Measurements from ENCODE around the gene TAF3. TPM values are rescaled to one million over a fixed set of nuclear protein-coding genes. Genes with fewer than 3 reads are reported as not detected.
A peak's percentile ranks its signal among the peaks of the same experiment; 100 is the strongest.

The TAF3 gene
- polyA plus RNA-seq, 3 donors = 1.6 to 3.9 (median 3.4) TPM

GRCh38 chr10:7950981-7951847, 132.9 kb downstream of the TAF3 start:
- WGBS (ENCODE audit: insufficient coverage) = 98% methylated on average over 5 of the region's 9 CpGs
- no peak overlapping the region for H3K27ac ChIP-seq (ENCODE audit: low read depth in 1 of 2, low read length in 2 of 2)
- peaks cover under 1 to 3% of the 10 kb centered on the region in 2 donors for H3K4me1 ChIP-seq (ENCODE audit: control insufficient read depth in 1 of 2, insufficient read depth in 2 of 2, low read length in 2 of 2)
- no peak for TF ChIP-seq CTCF (IDR thresholded peaks at IDR 0.05)
- H3K27me3 ChIP-seq (ENCODE audit: control insufficient read depth in 2 of 2, insufficient read depth in 2 of 2, low read length in 2 of 2) = no peaks in the 10 kb centered on the region
- peaks cover under 1 to 8% of the 10 kb centered on the region in 2 donors for H3K36me3 Mint-ChIP-seq
- no peak overlapping the region for H3K4me3 ChIP-seq (replicated peaks in 1 of 3; ENCODE audit: low read depth in 2 of 3, low read length in 3 of 3)
- H3K4me2 ChIP-seq (replicated peaks; ENCODE audit: extremely low read depth, low read length, poor library complexity, severe bottlenecking) = no peak overlapping the region
- no peak overlapping the region for H3K4me3 Mint-ChIP-seq
- H3K4me1 Mint-ChIP-seq = peaks cover 6% of the 10 kb centered on the region
- H3K9me3 Mint-ChIP-seq = peaks cover 0 to 3% (median 0%) of the 10 kb centered on the region in 7 donors
- intact Hi-C loops (cut with micrococcal nuclease) = no loop called here
- DNase-seq = no peak
- H3K27me3 Mint-ChIP-seq (ENCODE audit: low read depth in 3 of 3) = peaks cover 0 to 3% (median 2%) of the 10 kb centered on the region in 3 donors
- peaks cover 5% of the 10 kb centered on the region for H4K20me1 ChIP-seq (ENCODE audit: insufficient read depth, low read length)
- H3K36me3 ChIP-seq (replicated peaks in 1 of 2; ENCODE audit: control insufficient read depth in 1 of 2, insufficient read depth in 2 of 2, low read length in 2 of 2) = no peaks in the 10 kb centered on the region
- H2AFZ ChIP-seq (ENCODE audit: insufficient read depth, low read depth, low read length, poor library complexity, severe bottlenecking) = no peak overlapping the region
- H3K9me3 ChIP-seq (replicated peaks in 1 of 2; ENCODE audit: control insufficient read depth in 1 of 2, insufficient read depth in 1 of 2, low read length in 2 of 2) = no peaks in the 10 kb centered on the region
- peak overlapping the region in 1 of 7 donors; percentile 7 for H3K27ac Mint-ChIP-seq
- H3K79me2 ChIP-seq (ENCODE audit: insufficient read depth, low read length) = no peaks in the 10 kb centered on the region
- H3K9ac ChIP-seq (ENCODE audit: insufficient read depth, low read length, poor library complexity, severe bottlenecking) = no peak overlapping the region

GRCh38 chr10:7952266-7952665, 134.0 kb downstream of the TAF3 start:
- intact Hi-C loops (cut with micrococcal nuclease) = no loop called here
- H3K27me3 Mint-ChIP-seq (ENCODE audit: low read depth in 3 of 3) = peaks cover 0 to 2% (median 2%) of the 10 kb centered on the region in 3 donors
- H3K4me2 ChIP-seq (replicated peaks; ENCODE audit: extremely low read depth, low read length, poor library complexity, severe bottlenecking) = no peak overlapping the region
- H3K4me3 ChIP-seq (replicated peaks in 1 of 3; ENCODE audit: low read depth in 2 of 3, low read length in 3 of 3) = no peak overlapping the region
- no peak overlapping the region for H3K27ac ChIP-seq (ENCODE audit: low read depth in 1 of 2, low read length in 2 of 2)
- no CpG with 5 or more reads among the region's 3 CpGs for WGBS (ENCODE audit: insufficient coverage)
- no peaks in the 10 kb centered on the region for H3K27me3 ChIP-seq (ENCODE audit: control insufficient read depth in 2 of 2, insufficient read depth in 2 of 2, low read length in 2 of 2)
- H3K9ac ChIP-seq (ENCODE audit: insufficient read depth, low read length, poor library complexity, severe bottlenecking) = no peak overlapping the region
- TF ChIP-seq CTCF (IDR thresholded peaks at IDR 0.05) = no peak
- H3K36me3 ChIP-seq (replicated peaks in 1 of 2; ENCODE audit: control insufficient read depth in 1 of 2, insufficient read depth in 2 of 2, low read length in 2 of 2) = no peaks in the 10 kb centered on the region
- DNase-seq = no peak
- H3K4me1 ChIP-seq (ENCODE audit: control insufficient read depth in 1 of 2, insufficient read depth in 2 of 2, low read length in 2 of 2) = peaks cover 9 to 10% of the 10 kb centered on the region in 2 donors
- H3K36me3 Mint-ChIP-seq = peaks cover 0 to 8% of the 10 kb centered on the region in 2 donors
- H3K27ac Mint-ChIP-seq = no peak overlapping the region
- peaks cover 7% of the 10 kb centered on the region for H4K20me1 ChIP-seq (ENCODE audit: insufficient read depth, low read length)
- peaks cover 15% of the 10 kb centered on the region for H3K4me1 Mint-ChIP-seq
- peaks cover 0 to 3% (median 0%) of the 10 kb centered on the region in 7 donors for H3K9me3 Mint-ChIP-seq
- H2AFZ ChIP-seq (ENCODE audit: insufficient read depth, low read depth, low read length, poor library complexity, severe bottlenecking) = no peak overlapping the region
- H3K9me3 ChIP-seq (replicated peaks in 1 of 2; ENCODE audit: control insufficient read depth in 1 of 2, insufficient read depth in 1 of 2, low read length in 2 of 2) = no peaks in the 10 kb centered on the region
- H3K79me2 ChIP-seq (ENCODE audit: insufficient read depth, low read length) = peaks cover 5% of the 10 kb centered on the region
- no peak overlapping the region for H3K4me3 Mint-ChIP-seq
